ENCODE results near the gene THADA. TPM values are rescaled to one million over a fixed set of nuclear protein-coding genes. Genes with fewer than 3 reads are reported as not detected.
"Not testable (repeated sequence)": the region's sequence is repeated elsewhere in the genome, so short reads cannot be mapped to it uniquely, and the experiment has no call there.

THADA gene
- total and polyA plus RNA-seq, 2 donors, result 11.8 to 20.6 TPM

DNA sequence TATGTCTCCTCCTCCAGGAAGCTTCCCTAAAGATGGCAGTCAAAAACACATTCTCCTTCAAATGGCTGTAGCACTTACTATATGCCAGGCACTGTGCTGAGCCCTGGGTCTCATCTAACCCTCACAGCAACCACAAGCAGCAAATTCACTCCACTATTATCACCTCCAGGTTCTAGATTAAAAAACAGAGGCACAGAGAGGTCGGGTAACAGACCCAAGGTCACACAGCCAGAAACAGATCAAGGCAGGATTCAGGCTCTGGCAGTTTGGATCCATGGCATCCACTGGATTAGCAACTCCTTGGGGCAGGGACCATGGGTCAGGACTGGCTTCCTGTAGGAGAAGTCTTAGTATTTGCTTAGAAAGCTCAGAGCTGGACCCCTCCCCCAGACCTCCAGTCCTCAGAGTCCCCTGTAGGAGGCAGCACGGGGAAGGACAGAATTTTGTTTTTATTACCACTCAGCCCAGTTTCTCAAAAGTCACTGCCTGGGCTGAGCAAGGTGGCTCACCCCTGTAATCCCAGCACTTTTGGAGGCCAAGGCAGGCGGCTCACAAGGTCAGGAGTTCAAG, 403.8 kb downstream of the THADA start:
- DNase-seq (ENCODE audit: low read depth in 6 of 9, low spot score in 9 of 9), result no peak
- Histone ChIP-seq H3K27me3 (ENCODE audit: control insufficient read depth in 2 of 2, insufficient read depth in 1 of 2, low read length in 1 of 2) (no peaks in the 10 kb centered on the region), H3K27ac (ENCODE audit: low read depth in 1 of 2, low read length in 1 of 2) (peak overlapping the region; percentile 11 to 58), H3K36me3 (ENCODE audit: control insufficient read depth in 2 of 2, insufficient read depth in 2 of 2, low read length in 1 of 2) (no peaks in the 10 kb centered on the region), H3K4me3 (ENCODE audit: low read length in 2 of 2) (no peak overlapping the region), H3K4me1 (ENCODE audit: control insufficient read depth in 2 of 2, insufficient read depth in 2 of 2, low read length in 2 of 2) (peaks cover 35 to 75% of the 10 kb centered on the region in 2 donors), H3K9me3 (ENCODE audit: control insufficient read depth in 2 of 2, insufficient read depth in 1 of 2, low read length in 1 of 2) (peaks cover 0 to 20% of the 10 kb centered on the region in 2 donors)
- 91% methylated on average over 3 of the region's 3 CpGs for WGBS

DNA sequence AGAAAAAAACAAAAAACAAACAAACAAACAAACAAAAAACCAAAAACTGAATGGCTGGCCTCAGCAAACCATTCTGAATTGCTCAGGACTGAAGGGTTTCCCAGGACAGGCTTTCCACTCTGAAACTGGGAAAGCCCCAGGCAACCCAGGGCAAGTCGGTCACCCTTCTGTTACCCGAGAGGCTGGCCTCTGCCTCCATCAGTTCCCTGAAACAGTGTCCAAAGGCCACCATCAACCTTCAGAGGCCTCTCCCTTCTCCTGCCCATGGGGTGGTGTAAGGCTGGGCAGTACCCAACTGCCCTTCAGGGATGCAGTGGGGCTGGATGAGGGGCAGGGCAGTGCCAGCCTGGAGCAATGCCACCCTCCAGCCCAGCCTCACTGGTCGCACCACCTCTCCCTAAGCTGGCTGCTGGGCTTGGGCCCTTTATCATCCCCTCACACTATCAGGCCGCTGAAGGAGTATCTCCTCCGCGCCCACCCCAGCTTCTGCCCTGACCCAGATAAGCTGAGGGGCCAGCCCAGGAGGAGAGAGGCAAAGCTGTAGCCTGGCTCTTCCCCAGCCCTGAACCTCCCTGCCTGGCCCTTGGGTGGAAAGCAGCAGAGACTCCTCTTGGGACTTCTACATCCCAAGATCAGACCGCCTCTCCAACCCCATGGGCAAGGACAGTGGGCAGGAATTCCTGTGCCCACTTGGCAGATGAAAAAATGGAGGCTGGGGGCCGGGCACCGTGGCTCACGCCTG, 405.4 kb downstream of the THADA start:
- Histone ChIP-seq H3K4me1 (ENCODE audit: control insufficient read depth in 2 of 2, insufficient read depth in 2 of 2, low read length in 2 of 2) (peaks cover 33 to 76% of the 10 kb centered on the region in 2 donors), H3K4me3 (ENCODE audit: low read length in 2 of 2) (no peak overlapping the region), H3K9me3 (ENCODE audit: control insufficient read depth in 2 of 2, insufficient read depth in 1 of 2, low read length in 1 of 2) (peaks cover 0 to 20% of the 10 kb centered on the region in 2 donors), H3K27me3 (ENCODE audit: control insufficient read depth in 2 of 2, insufficient read depth in 1 of 2, low read length in 1 of 2) (no peaks in the 10 kb centered on the region), H3K36me3 (ENCODE audit: control insufficient read depth in 2 of 2, insufficient read depth in 2 of 2, low read length in 1 of 2) (no peaks in the 10 kb centered on the region), H3K27ac (ENCODE audit: low read depth in 1 of 2, low read length in 1 of 2) (no peak overlapping the region)
- DNase-seq (ENCODE audit: low read depth in 6 of 9, low spot score in 9 of 9), result no peak
- 98% methylated on average over 10 of the region's 10 CpGs for WGBS

DNA sequence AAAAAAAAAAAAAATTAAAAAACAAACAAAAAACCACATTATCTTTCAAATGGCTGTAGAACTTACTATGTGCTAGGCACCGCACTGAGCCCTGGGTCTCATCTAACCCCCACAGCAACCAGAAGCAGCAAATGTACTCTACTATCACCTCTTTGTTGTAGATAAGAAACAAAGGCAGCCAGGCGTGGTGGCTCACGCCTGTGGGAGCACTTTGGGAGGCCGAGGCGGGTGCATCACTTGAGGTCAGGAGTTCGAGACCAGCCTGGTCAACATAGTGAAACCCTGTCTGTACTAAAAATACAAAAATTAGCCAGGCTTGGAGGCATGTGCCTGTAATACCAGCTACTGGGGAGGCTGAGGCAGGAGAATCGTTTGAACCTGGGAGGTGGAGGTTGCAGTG, 406.0 kb downstream of the THADA start:
- DNase-seq (ENCODE audit: low read depth in 6 of 9, low spot score in 9 of 9); H3K27me3 ChIP-seq (ENCODE audit: control insufficient read depth in 2 of 2, insufficient read depth in 1 of 2, low read length in 1 of 2); H3K27ac ChIP-seq (ENCODE audit: low read depth in 1 of 2, low read length in 1 of 2); H3K36me3 ChIP-seq (ENCODE audit: control insufficient read depth in 2 of 2, insufficient read depth in 2 of 2, low read length in 1 of 2); H3K4me3 ChIP-seq (ENCODE audit: low read length in 2 of 2): not testable (repeated sequence)
- WGBS, result 95% methylated on average over 7 of the region's 7 CpGs
- peaks cover 27 to 69% of the 10 kb centered on the region in 2 donors for H3K4me1 ChIP-seq (ENCODE audit: control insufficient read depth in 2 of 2, insufficient read depth in 2 of 2, low read length in 2 of 2)
- H3K9me3 ChIP-seq (ENCODE audit: control insufficient read depth in 2 of 2, insufficient read depth in 1 of 2, low read length in 1 of 2), result peaks cover 0 to 22% of the 10 kb centered on the region in 2 donors

- Histone ChIP-seq H3K4me1 (ENCODE audit: control insufficient read depth in 2 of 2, insufficient read depth in 2 of 2, low read length in 2 of 2) (peaks cover 20 to 59% of the 10 kb centered on the region in 2 donors), H3K4me3 (ENCODE audit: low read length in 2 of 2) (no peak overlapping the region), H3K27ac (ENCODE audit: low read depth in 1 of 2, low read length in 1 of 2) (no peak overlapping the region), H3K9me3 (ENCODE audit: control insufficient read depth in 2 of 2, insufficient read depth in 1 of 2, low read length in 1 of 2) (peaks cover 0 to 16% of the 10 kb centered on the region in 2 donors), H3K36me3 (ENCODE audit: control insufficient read depth in 2 of 2, insufficient read depth in 2 of 2, low read length in 1 of 2) (no peaks in the 10 kb centered on the region), H3K27me3 (ENCODE audit: control insufficient read depth in 2 of 2, insufficient read depth in 1 of 2, low read length in 1 of 2) (no peaks in the 10 kb centered on the region)
- DNase-seq (ENCODE audit: low read depth in 6 of 9, low spot score in 9 of 9), result no peak
- 98% methylated on average over 16 of the region's 16 CpGs for WGBS
These were observed 407.1 kb downstream of the THADA start for GRCh38 chr2:43188561-43189386.

- no peak for DNase-seq (ENCODE audit: low read depth in 6 of 9, low spot score in 9 of 9)
- 86% methylated on average over 12 of the region's 12 CpGs for WGBS
- Histone ChIP-seq H3K27me3 (ENCODE audit: control insufficient read depth in 2 of 2, insufficient read depth in 1 of 2, low read length in 1 of 2) (no peaks in the 10 kb centered on the region), H3K4me1 (ENCODE audit: control insufficient read depth in 2 of 2, insufficient read depth in 2 of 2, low read length in 2 of 2) (peaks cover 5 to 39% of the 10 kb centered on the region in 2 donors), H3K36me3 (ENCODE audit: control insufficient read depth in 2 of 2, insufficient read depth in 2 of 2, low read length in 1 of 2) (no peaks in the 10 kb centered on the region), H3K4me3 (ENCODE audit: low read length in 2 of 2) (no peak overlapping the region), H3K27ac (ENCODE audit: low read depth in 1 of 2, low read length in 1 of 2) (no peak overlapping the region), H3K9me3 (ENCODE audit: control insufficient read depth in 2 of 2, insufficient read depth in 1 of 2, low read length in 1 of 2) (peaks cover 0 to 12% of the 10 kb centered on the region in 2 donors)
These were observed 409.0 kb downstream of the THADA start for GRCh38 chr2:43186679-43187374.

DNA sequence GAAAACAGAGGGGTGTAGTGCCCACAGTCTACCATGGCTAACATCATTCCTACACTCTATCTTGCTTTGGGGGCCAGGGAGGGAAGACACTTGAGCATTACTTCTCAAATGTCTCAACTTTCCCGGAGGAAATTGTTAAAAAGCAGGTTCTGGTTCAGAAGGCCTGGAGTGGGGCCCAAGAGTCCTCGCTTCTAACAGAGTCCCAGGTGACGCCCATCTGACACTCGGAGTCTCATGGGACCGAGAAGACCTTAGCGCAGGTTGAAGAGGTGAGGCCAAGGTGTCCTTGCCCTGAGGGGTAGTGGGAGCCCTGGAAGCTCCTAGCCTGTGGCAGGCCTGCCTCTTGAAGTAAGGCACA, 409.5 kb downstream of the THADA start:
- WGBS, result 94% methylated on average over 6 of the region's 6 CpGs
- Histone ChIP-seq H3K9me3 (ENCODE audit: control insufficient read depth in 2 of 2, insufficient read depth in 1 of 2, low read length in 1 of 2) (peaks cover 0 to 12% of the 10 kb centered on the region in 2 donors), H3K27me3 (ENCODE audit: control insufficient read depth in 2 of 2, insufficient read depth in 1 of 2, low read length in 1 of 2) (no peaks in the 10 kb centered on the region), H3K4me1 (ENCODE audit: control insufficient read depth in 2 of 2, insufficient read depth in 2 of 2, low read length in 2 of 2) (peaks cover 5 to 34% of the 10 kb centered on the region in 2 donors), H3K27ac (ENCODE audit: low read depth in 1 of 2, low read length in 1 of 2) (peak overlapping the region in 1 of 2 donors; percentile 3), H3K36me3 (ENCODE audit: control insufficient read depth in 2 of 2, insufficient read depth in 2 of 2, low read length in 1 of 2) (no peaks in the 10 kb centered on the region), H3K4me3 (ENCODE audit: low read length in 2 of 2) (no peak overlapping the region)
- no peak for DNase-seq (ENCODE audit: low read depth in 6 of 9, low spot score in 9 of 9)

DNA sequence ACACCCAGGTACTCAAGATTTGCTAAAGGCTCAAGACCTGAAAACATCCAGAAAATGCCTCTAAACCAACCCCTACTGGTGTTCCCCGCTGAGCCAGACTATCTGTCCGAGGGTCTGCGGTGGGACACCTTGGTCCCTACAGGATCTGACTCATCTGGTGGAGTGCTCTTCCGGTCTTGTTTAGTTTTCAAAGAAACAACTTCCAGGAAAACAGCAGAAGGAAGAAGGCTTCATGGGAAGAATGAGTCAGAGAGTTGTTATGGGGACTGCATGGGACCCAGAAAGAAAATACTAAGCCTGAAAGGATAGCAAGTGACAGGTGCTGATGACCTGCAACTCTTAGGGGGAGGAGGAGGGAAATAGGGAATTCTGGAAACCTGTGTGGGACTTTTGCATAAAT, 410.7 kb downstream of the THADA start:
- DNase-seq (ENCODE audit: low read depth in 6 of 9, low spot score in 9 of 9), result no peak
- 99% methylated on average over 4 of the region's 4 CpGs for WGBS
- Histone ChIP-seq H3K9me3 (ENCODE audit: control insufficient read depth in 2 of 2, insufficient read depth in 1 of 2, low read length in 1 of 2) (peaks cover 0 to 12% of the 10 kb centered on the region in 2 donors), H3K27me3 (ENCODE audit: control insufficient read depth in 2 of 2, insufficient read depth in 1 of 2, low read length in 1 of 2) (no peaks in the 10 kb centered on the region), H3K36me3 (ENCODE audit: control insufficient read depth in 2 of 2, insufficient read depth in 2 of 2, low read length in 1 of 2) (no peaks in the 10 kb centered on the region), H3K27ac (ENCODE audit: low read depth in 1 of 2, low read length in 1 of 2) (no peak overlapping the region), H3K4me1 (ENCODE audit: control insufficient read depth in 2 of 2, insufficient read depth in 2 of 2, low read length in 2 of 2) (peaks cover 5 to 25% of the 10 kb centered on the region in 2 donors), H3K4me3 (ENCODE audit: low read length in 2 of 2) (no peak overlapping the region)

GRCh38 chr2:43184339-43184895, 411.4 kb downstream of the THADA start:
- 93% methylated on average over 12 of the region's 12 CpGs for WGBS
- Histone ChIP-seq H3K9me3 (ENCODE audit: control insufficient read depth in 2 of 2, insufficient read depth in 1 of 2, low read length in 1 of 2) (peaks cover 0 to 12% of the 10 kb centered on the region in 2 donors), H3K27me3 (ENCODE audit: control insufficient read depth in 2 of 2, insufficient read depth in 1 of 2, low read length in 1 of 2) (no peaks in the 10 kb centered on the region), H3K36me3 (ENCODE audit: control insufficient read depth in 2 of 2, insufficient read depth in 2 of 2, low read length in 1 of 2) (no peaks in the 10 kb centered on the region), H3K4me1 (ENCODE audit: control insufficient read depth in 2 of 2, insufficient read depth in 2 of 2, low read length in 2 of 2) (peaks cover 5 to 26% of the 10 kb centered on the region in 2 donors), H3K27ac (ENCODE audit: low read depth in 1 of 2, low read length in 1 of 2) (no peak overlapping the region), H3K4me3 (ENCODE audit: low read length in 2 of 2) (no peak overlapping the region)
- DNase-seq (ENCODE audit: low read depth in 6 of 9, low spot score in 9 of 9), result no peak
